HCT116 (cell line): ENCODE results near the gene MED25. TPM values are rescaled to one million over a fixed set of nuclear protein-coding genes. Genes with fewer than 3 reads are reported as not detected.

Experiments
- ATAC-seq: fragments of 200-7000 bp; cut with Tn5 transposase; 2 replicates; pipeline ENCODE4 v1.9.1; 2020; ENCODE audit warnings: mild to moderate bottlenecking, moderate library complexity
- BruUV-seq: library from RNA; stranded (reverse); fragments of 400-500 nt; replicated peaks from 2 replicates; lab custom pipeline; 2021; lab: Mats Ljungman, UMichigan
- CTCF ChIA-PET: fragments of 300-600 bp; sonication (Branson Sonifier 250); formaldehyde crosslinking; loops from one replicate; lab custom pipeline; 2021; ENCODE audit warnings: antibody characterized with exemption; lab: Charles Lee
- POLR2A ChIA-PET: fragments of 300-600, 350-600 bp; sonication (Branson Sonifier 250); formaldehyde crosslinking; loops from one replicate; lab custom pipeline; 2021; ENCODE audit warnings: antibody characterized with exemption; lab: Charles Lee
- RAD21 ChIA-PET, 2 experiments: fragments of 300-600 bp; sonication (Branson Sonifier 250); formaldehyde crosslinking; loops; one replicate each; lab custom pipeline; 2023; ENCODE audit warnings: low total read pairs in 2 of 2; ENCODE audit not compliant: uncharacterized antibody in 2 of 2, unreplicated experiment in 2 of 2, low non-redundant PET in 1 of 2; lab: Charles Lee
- DNase-seq: peaks from one replicate; pipeline ENCODE4 v3.0.0-alpha.2; 2010; ENCODE audit warnings: low read depth, low spot score
- H2AFZ ChIP-seq: fragments of 200-600 bp; shearing (Covaris generic), sonication (generic); 2 replicates; pipeline ENCODE4 v1.6.1; 2017; ENCODE audit warnings: low read depth, mixed run types, mixed read lengths, antibody characterized with exemption, low read length; ENCODE audit not compliant: poor library complexity, severe bottlenecking
- H3K27ac ChIP-seq: 2 replicates; pipeline ENCODE4 v1.5.1; 2012; ENCODE audit warnings: low read depth, low read length
- H3K27me3 ChIP-seq: fragments of 200-600 bp; sonication (generic); 2 replicates; pipeline ENCODE4 v1.6.1; 2016; ENCODE audit warnings: mixed run types, low read length, mixed read lengths; ENCODE audit not compliant: insufficient read depth
- H3K36me3 ChIP-seq, 2 experiments: fragments of 200-500 bp in 1 of 2; fragments of 200-600 bp in 1 of 2; sonication (Bioruptor generic) in 1 of 2; sonication (generic) in 1 of 2; 2 replicates each; pipeline versions ENCODE4 v1.5.1 to v1.6.1; 2014 to 2016; ENCODE audit warnings: low read length in 2 of 2, inconsistent platforms in 1 of 2, mixed read lengths in 1 of 2, mixed run types in 1 of 2; ENCODE audit not compliant: insufficient read depth in 2 of 2, control insufficient read depth in 1 of 2
- H3K4me1 ChIP-seq, 2 experiments: fragments of 200-600 bp in 1 of 2; sonication (generic) in 1 of 2; 2 replicates each; pipeline versions ENCODE4 v1.5.1 to v1.6.1; 2012 to 2017; ENCODE audit warnings: low read length in 2 of 2, inconsistent platforms in 1 of 2, mild to moderate bottlenecking in 1 of 2, mixed read lengths in 1 of 2, mixed run types in 1 of 2, moderate library complexity in 1 of 2; ENCODE audit not compliant: insufficient read depth in 2 of 2, control insufficient read depth in 1 of 2
- H3K4me2 ChIP-seq: fragments of 200-600 bp; sonication (generic); 2 replicates; pipeline ENCODE4 v1.6.1; 2017; ENCODE audit warnings: mixed run types, low read length, mixed read lengths
- H3K4me3 ChIP-seq, 2 experiments: fragments of 200-600 bp in 1 of 2; sonication (generic) in 1 of 2; replicated peaks in 1 of 2; 2 replicates each; pipeline ENCODE4 v1.5.1; 2011 to 2016; ENCODE audit warnings: low read length in 2 of 2, control low read depth in 1 of 2, low read depth in 1 of 2, mild to moderate bottlenecking in 1 of 2, mixed read lengths in 1 of 2, mixed run types in 1 of 2
- H3K79me2 ChIP-seq: fragments of 200-600 bp; sonication (generic); 2 replicates; pipeline ENCODE4 v1.6.1; 2017; ENCODE audit warnings: mild to moderate bottlenecking, mixed run types, low read length, moderate library complexity, mixed read lengths; ENCODE audit not compliant: insufficient read depth
- H3K9ac ChIP-seq: fragments of 200-600 bp; sonication (generic); 2 replicates; pipeline ENCODE4 v1.6.1; 2016; ENCODE audit warnings: low read length, mixed read lengths
- H3K9me2 ChIP-seq: fragments of 200-600 bp; sonication (generic), shearing (Covaris generic); 2 replicates; pipeline ENCODE4 v1.6.1; 2017; ENCODE audit warnings: mixed run types, mild to moderate bottlenecking, moderate library complexity; ENCODE audit not compliant: insufficient read depth
- H3K9me3 ChIP-seq, 2 experiments: fragments of 200-500 bp in 1 of 2; fragments of 200-600 bp in 1 of 2; sonication (Bioruptor generic) in 1 of 2; sonication (generic) in 1 of 2; 2 replicates each; pipeline ENCODE4 v1.6.1; 2014 to 2017; ENCODE audit warnings: low read length in 2 of 2, mixed read lengths in 2 of 2, inconsistent platforms in 1 of 2, low read depth in 1 of 2, mild to moderate bottlenecking in 1 of 2, mixed run types in 1 of 2, moderate library complexity in 1 of 2; ENCODE audit not compliant: control insufficient read depth in 1 of 2, insufficient read depth in 1 of 2
- H4K20me1 ChIP-seq: fragments of 200-600 bp; sonication (generic), shearing (Covaris generic); 2 replicates; pipeline ENCODE4 v1.6.1; 2017; ENCODE audit warnings: mixed run types, mild to moderate bottlenecking, moderate library complexity; ENCODE audit not compliant: insufficient read depth
- CBX3 ChIP-seq: IDR thresholded peaks from 2 replicates; pipeline ENCODE4 v1.6.1; 2012; ENCODE audit warnings: low read depth
- CEBPB ChIP-seq: IDR thresholded peaks from 2 replicates; pipeline ENCODE4 v1.6.1; 2012; ENCODE audit warnings: low read depth
- EGR1 ChIP-seq: IDR thresholded peaks from 2 replicates; pipeline ENCODE4 v1.6.1; 2012; ENCODE audit warnings: low read depth
- ELF1 ChIP-seq: IDR thresholded peaks from 2 replicates; pipeline ENCODE4 v1.6.1; 2012; ENCODE audit warnings: low read depth, borderline replicate concordance
- EZH2 ChIP-seq: fragments of 200-600 bp; sonication (generic); IDR thresholded peaks from 2 replicates; pipeline ENCODE4 v1.6.1; 2017; ENCODE audit warnings: antibody characterized with exemption, mixed run types
- EZH2phosphoT487 ChIP-seq: fragments of 200-600 bp; IDR thresholded peaks from 2 replicates; pipeline ENCODE4 v1.6.1; 2018; ENCODE audit warnings: antibody characterized with exemption, borderline replicate concordance
- FOSL1 ChIP-seq: IDR thresholded peaks from 2 replicates; pipeline ENCODE4 v1.6.1; 2012; ENCODE audit warnings: low read depth
- JUND ChIP-seq: IDR thresholded peaks from 2 replicates; pipeline ENCODE4 v1.6.1; 2012
- POLR2A ChIP-seq: IDR thresholded peaks from 2 replicates; pipeline ENCODE4 v1.7.0; 2011; ENCODE audit warnings: borderline replicate concordance; ENCODE audit not compliant: insufficient read depth, insufficient read length; ENCODE audit errors: extremely low read depth
- POLR2AphosphoS5 ChIP-seq: IDR thresholded peaks from 2 replicates; pipeline ENCODE4 v1.6.1; 2011; ENCODE audit warnings: mild to moderate bottlenecking, low read depth, low read length, moderate library complexity
- RAD21 ChIP-seq: IDR thresholded peaks from 2 replicates; pipeline ENCODE4 v1.6.1; 2012; ENCODE audit warnings: low read depth, mild to moderate bottlenecking
- SIN3A ChIP-seq: IDR thresholded peaks from 2 replicates; pipeline ENCODE4 v1.6.1; 2012; ENCODE audit warnings: low read depth
- SP1 ChIP-seq: IDR thresholded peaks from 2 replicates; pipeline ENCODE4 v1.6.1; 2012; ENCODE audit warnings: low read depth
- SRF ChIP-seq: IDR thresholded peaks from 2 replicates; pipeline ENCODE4 v1.6.1; 2012; ENCODE audit warnings: low read depth
- TCF7L2 ChIP-seq: IDR thresholded peaks from 2 replicates; pipeline ENCODE4 v1.7.0; 2011; ENCODE audit warnings: borderline replicate concordance, inconsistent platforms; ENCODE audit not compliant: insufficient read depth, insufficient read length; ENCODE audit errors: extremely low read depth
- YY1 ChIP-seq: IDR thresholded peaks from 2 replicates; pipeline ENCODE4 v1.6.1; 2011; ENCODE audit warnings: low read length, low read depth, moderate library complexity, mild to moderate bottlenecking; ENCODE audit not compliant: insufficient replicate concordance; ENCODE audit errors: extremely low read depth
- ZNF274 ChIP-seq: fragments of 200-500 bp; sonication (Bioruptor generic); IDR thresholded peaks from 2 replicates; pipeline ENCODE4 v1.6.1; 2014; ENCODE audit warnings: mild to moderate bottlenecking, low read depth, low read length, inconsistent platforms
- intact Hi-C: fragments of 100-400 bp; cut with micrococcal nuclease; formaldehyde crosslinking; loops from 2 replicates; pipeline ENCODE4 v1.10.0; 2022
- total RNA-seq: library from RNA; stranded (reverse); gene quantifications from one replicate; pipeline ENCODE4 v1.2.1, GENCODE V29; 2021; ENCODE audit not compliant: unreplicated experiment
- TF ChIP-seq, protein P1 (sequence below): IDR thresholded peaks from 2 replicates; pipeline ENCODE4 v1.6.1; 2012
- TF ChIP-seq, protein P2 (sequence below): IDR thresholded peaks from 2 replicates; pipeline ENCODE4 v1.6.1; 2012
- TF ChIP-seq, protein P3 (sequence below): IDR thresholded peaks from 2 replicates; pipeline ENCODE4 v1.6.1; 2011; ENCODE audit warnings: mild to moderate bottlenecking, low read length, moderate library complexity; ENCODE audit not compliant: insufficient replicate concordance; ENCODE audit errors: extremely low read depth
- TF ChIP-seq, protein P4 (sequence below): IDR thresholded peaks from 2 replicates; pipeline ENCODE4 v1.6.1; 2012; ENCODE audit warnings: low read depth

MED25 gene
- total RNA-seq, 1 experiment from 2014 or later = 77.7 TPM

DNA sequence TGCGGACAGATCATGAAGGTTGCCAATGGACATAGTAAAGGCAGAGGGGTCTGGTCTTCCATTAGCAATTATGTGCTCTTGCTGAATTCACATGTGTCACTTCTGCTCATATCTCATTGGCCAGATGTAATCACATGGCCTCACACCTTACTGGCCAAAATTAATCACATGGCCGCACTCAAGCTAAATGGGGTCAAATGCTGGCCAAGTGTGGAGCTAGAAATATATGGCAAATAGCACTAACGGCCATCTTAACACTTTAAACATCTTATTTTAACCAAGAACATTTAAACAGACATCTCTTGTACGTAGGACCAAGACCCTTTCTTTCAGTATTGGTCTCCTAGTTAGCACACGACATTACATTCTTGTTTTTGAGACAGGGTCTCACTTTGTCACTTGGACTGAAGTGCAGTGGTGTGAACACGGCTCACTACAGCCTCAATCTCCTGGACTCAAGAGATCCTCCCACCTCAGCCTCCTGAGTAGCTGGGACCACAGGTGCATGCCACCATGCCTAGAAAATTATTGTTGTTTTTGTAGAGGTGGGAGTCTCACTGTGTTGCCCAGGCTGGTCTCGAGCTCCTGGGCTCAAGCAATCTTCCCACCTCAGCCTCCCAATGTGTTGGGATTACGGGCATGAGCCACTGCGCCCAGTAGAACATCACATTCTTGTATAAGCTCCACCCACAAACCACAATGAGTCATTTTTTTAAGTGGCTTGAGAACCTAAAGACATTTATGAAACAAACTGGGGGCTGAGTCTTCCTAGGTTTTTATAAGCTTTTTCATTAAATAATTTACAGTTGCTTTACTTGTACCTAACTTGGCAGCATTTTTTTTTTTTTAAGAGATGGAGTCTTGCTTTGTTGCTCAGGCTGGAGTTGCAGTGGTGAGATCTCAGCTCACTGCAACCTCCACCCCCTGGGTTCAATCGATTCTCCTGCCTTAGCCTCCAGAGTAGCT, 29.9 kb downstream of the MED25 start:
- H3K9me2 ChIP-seq = no peaks in the 10 kb centered on the region
- H3K36me3 ChIP-seq = no peaks in the 10 kb centered on the region; a peak in 1 of 4 replicates
- POLR2A ChIA-PET = interaction anchor here (1.1 kb wide), 1 partner anchor 19 kb away, joined by 5 read pairs; no protein-coding TSS in a partner anchor
- no peaks in the 10 kb centered on the region for H4K20me1 ChIP-seq
- H3K4me2 ChIP-seq = peak overlapping the region; percentile 70
- H3K27me3 ChIP-seq = no peaks in the 10 kb centered on the region
- 0 out of 2 replicates have a peak overlapping the region, but pooled peaks have one; percentile 24 for H3K9ac ChIP-seq
- peaks cover 14% of the 10 kb centered on the region for H3K79me2 ChIP-seq
- no peaks in the 10 kb centered on the region for H3K9me3 ChIP-seq
- intact Hi-C loops = no loop called here
- peak; percentile 46 for DNase-seq
- no peak overlapping the region for H2AFZ ChIP-seq
- CTCF ChIA-PET = interaction anchor here (1.0 kb wide), 1 partner anchor 17 kb away, joined by 3 read pairs; no protein-coding TSS in a partner anchor
- no peak for ATAC-seq
- BruUV-seq = no TSS peak
- peaks cover 34 to 42% of the 10 kb centered on the region in 2 experiments for H3K4me1 ChIP-seq
- H3K4me3 ChIP-seq = peak overlapping the region in 1 of 2 experiments; percentile 19; a peak in 2 of 4 replicates
- RAD21 ChIA-PET = interaction anchor here in 1 of 2 experiments (0.7 kb wide), 1 partner anchor 68 kb away, joined by 3 read pairs; no protein-coding TSS in a partner anchor
- H3K27ac ChIP-seq = peak overlapping the region; percentile 91
- TF ChIP-seq SP1 (peak; percentile 35; the same call in 1 of the 2 replicates), JUND (peak; percentile 30), EGR1 (no peak), CBX3 (peak; percentile 55; the same call in 1 of the 2 replicates), TCF7L2 (no peak), POLR2A (no peak), SIN3A (no peak), ELF1 (no peak), POLR2AphosphoS5 (no peak), SRF (no peak), EZH2phosphoT487 (no peak), RAD21 (peak; percentile 8; the same call in 1 of the 2 replicates), ZNF274 (no peak), CEBPB (no peak), EZH2 (no peak), YY1 (no peak), FOSL1 (peak; percentile 60; the same call in 1 of the 2 replicates)
- TF ChIP-seq, protein P1, sequence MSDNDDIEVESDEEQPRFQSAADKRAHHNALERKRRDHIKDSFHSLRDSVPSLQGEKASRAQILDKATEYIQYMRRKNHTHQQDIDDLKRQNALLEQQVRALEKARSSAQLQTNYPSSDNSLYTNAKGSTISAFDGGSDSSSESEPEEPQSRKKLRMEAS = peak; percentile 48
- TF ChIP-seq, protein P2, sequence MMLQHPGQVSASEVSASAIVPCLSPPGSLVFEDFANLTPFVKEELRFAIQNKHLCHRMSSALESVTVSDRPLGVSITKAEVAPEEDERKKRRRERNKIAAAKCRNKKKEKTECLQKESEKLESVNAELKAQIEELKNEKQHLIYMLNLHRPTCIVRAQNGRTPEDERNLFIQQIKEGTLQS = no peak
- TF ChIP-seq, protein P3, sequence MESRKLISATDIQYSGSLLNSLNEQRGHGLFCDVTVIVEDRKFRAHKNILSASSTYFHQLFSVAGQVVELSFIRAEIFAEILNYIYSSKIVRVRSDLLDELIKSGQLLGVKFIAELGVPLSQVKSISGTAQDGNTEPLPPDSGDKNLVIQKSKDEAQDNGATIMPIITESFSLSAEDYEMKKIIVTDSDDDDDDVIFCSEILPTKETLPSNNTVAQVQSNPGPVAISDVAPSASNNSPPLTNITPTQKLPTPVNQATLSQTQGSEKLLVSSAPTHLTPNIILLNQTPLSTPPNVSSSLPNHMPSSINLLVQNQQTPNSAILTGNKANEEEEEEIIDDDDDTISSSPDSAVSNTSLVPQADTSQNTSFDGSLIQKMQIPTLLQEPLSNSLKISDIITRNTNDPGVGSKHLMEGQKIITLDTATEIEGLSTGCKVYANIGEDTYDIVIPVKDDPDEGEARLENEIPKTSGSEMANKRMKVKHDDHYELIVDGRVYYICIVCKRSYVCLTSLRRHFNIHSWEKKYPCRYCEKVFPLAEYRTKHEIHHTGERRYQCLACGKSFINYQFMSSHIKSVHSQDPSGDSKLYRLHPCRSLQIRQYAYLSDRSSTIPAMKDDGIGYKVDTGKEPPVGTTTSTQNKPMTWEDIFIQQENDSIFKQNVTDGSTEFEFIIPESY = no peak
- TF ChIP-seq, protein P4, sequence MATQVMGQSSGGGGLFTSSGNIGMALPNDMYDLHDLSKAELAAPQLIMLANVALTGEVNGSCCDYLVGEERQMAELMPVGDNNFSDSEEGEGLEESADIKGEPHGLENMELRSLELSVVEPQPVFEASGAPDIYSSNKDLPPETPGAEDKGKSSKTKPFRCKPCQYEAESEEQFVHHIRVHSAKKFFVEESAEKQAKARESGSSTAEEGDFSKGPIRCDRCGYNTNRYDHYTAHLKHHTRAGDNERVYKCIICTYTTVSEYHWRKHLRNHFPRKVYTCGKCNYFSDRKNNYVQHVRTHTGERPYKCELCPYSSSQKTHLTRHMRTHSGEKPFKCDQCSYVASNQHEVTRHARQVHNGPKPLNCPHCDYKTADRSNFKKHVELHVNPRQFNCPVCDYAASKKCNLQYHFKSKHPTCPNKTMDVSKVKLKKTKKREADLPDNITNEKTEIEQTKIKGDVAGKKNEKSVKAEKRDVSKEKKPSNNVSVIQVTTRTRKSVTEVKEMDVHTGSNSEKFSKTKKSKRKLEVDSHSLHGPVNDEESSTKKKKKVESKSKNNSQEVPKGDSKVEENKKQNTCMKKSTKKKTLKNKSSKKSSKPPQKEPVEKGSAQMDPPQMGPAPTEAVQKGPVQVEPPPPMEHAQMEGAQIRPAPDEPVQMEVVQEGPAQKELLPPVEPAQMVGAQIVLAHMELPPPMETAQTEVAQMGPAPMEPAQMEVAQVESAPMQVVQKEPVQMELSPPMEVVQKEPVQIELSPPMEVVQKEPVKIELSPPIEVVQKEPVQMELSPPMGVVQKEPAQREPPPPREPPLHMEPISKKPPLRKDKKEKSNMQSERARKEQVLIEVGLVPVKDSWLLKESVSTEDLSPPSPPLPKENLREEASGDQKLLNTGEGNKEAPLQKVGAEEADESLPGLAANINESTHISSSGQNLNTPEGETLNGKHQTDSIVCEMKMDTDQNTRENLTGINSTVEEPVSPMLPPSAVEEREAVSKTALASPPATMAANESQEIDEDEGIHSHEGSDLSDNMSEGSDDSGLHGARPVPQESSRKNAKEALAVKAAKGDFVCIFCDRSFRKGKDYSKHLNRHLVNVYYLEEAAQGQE = no peak
